PC-3 (cell line): ENCODE results near the gene NKD1.

Experiments
- EZH2 ChIP-seq: fragments of 300-600 bp; sonication (generic); IDR thresholded peaks from one replicate; pipeline ENCODE4 v1.6.1; 2017; ENCODE audit warnings: antibody characterized with exemption, mild to moderate bottlenecking, low read length; ENCODE audit not compliant: unreplicated experiment
- EZH2phosphoT487 ChIP-seq: fragments of 300-600 bp; sonication (generic); IDR thresholded peaks from 2 replicates; pipeline ENCODE4 v1.6.1; 2018; ENCODE audit warnings: mild to moderate bottlenecking, antibody characterized with exemption, low read length, borderline replicate concordance
- TF ChIP-seq, protein P1 (sequence below): fragments of 300-600 bp; sonication (generic); conservative IDR thresholded peaks from 2 replicates; pipeline ENCODE4 v1.5.1; 2017; ENCODE audit warnings: antibody characterized with exemption, low read depth, mild to moderate bottlenecking, low read length

DNA sequence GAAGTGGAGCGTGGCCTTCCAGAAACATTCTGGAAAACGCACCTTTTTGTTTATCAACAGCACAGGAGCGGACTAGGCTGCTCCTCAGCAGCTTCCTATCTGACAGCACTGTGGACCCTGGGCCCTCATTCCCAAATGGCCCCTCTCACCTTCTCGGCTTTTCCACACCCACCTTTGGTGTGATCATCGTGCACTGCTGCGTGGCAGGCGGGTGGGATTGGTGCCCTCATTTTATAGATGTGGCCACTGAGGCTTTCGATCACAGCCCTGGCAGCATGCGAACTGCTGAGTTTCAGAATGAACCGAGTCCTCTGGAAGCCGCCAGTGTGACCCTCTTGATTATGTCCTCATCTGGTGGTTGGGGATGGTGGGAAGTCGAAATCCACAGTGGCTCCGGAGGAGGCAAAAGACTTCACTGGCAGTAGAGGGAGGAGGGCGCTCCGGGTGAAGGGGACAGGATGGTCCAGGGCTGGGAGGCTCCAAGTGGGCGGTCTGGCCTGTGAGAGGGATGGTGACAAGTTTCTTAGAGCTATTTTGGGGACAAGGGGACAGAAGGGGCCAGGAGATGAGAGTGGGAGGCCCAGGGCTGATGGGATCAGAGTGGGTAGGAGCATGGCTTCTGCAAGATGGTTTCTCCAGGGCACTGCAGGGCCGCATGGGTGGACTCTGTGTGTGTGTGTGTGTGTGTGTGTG lies 49.5 kb downstream of the NKD1 start:
- TF ChIP-seq EZH2phosphoT487 (no peak), EZH2 (no peak)
- TF ChIP-seq, protein P1, sequence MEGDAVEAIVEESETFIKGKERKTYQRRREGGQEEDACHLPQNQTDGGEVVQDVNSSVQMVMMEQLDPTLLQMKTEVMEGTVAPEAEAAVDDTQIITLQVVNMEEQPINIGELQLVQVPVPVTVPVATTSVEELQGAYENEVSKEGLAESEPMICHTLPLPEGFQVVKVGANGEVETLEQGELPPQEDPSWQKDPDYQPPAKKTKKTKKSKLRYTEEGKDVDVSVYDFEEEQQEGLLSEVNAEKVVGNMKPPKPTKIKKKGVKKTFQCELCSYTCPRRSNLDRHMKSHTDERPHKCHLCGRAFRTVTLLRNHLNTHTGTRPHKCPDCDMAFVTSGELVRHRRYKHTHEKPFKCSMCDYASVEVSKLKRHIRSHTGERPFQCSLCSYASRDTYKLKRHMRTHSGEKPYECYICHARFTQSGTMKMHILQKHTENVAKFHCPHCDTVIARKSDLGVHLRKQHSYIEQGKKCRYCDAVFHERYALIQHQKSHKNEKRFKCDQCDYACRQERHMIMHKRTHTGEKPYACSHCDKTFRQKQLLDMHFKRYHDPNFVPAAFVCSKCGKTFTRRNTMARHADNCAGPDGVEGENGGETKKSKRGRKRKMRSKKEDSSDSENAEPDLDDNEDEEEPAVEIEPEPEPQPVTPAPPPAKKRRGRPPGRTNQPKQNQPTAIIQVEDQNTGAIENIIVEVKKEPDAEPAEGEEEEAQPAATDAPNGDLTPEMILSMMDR: no peak
